GM21528 (cell line): ENCODE measurements around the gene LST1.
A peak's percentile ranks its signal among the peaks of the same experiment; 100 is the strongest.
"Not testable (repeated sequence)": the region's sequence is repeated elsewhere in the genome, so short reads cannot be mapped to it uniquely, and the experiment has no call there.

Experiments
- ATAC-seq: cut with Tn5 transposase; IDR thresholded peaks from one replicate; pipeline ENCODE4 v1.9.1; 2021; ENCODE audit warnings: mild to moderate bottlenecking, moderate library complexity; ENCODE audit not compliant: unreplicated experiment, low FRiP score

LST1 gene

DNA sequence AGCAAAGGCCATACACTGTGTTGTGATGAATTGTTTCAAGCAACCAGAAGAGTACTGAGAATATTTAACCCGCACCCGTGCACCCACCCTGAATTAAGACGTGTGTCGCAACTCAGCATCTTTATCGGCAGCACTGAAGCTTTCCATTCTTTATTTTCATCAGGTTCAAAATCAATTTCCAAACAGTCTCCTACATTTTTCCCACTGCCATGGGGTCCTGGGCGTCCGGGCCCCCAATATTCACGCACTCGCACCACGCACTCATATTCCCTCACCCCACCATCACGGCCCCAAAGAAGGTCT, 5.7 kb upstream of the LST1 start:
- no peak for ATAC-seq

DNA sequence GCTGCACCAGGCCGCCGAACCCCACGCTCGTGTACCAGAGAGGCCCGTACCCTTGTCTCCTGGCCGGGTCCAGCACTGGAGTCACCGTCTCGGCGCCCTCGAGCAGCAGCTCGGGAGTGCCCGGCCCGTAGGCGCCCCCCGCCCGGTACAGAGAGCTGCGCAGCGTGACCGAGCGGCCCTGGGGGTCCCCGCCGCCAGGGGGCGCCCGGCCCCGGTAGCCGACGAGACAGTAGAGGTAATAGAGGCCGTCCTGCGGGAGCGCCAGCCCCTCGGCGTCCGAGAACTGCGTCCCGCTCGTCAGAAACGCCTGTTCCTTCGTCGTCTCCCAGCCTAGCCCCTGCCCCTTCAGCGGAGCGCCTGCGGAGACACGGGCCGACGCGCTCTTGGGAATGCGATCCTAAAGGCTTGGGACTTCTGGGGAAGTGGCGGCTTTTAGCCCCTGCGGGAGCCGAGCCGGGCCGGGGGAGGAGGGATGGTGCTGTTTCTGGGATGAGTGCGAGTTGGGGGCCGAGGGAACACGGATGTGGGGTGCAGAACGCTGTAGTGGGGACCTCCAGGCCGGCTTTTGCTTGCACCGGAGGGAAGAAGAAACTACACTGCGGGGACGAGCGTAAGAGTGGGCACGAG, 5.2 kb upstream of the LST1 start:
- peak; percentile 59 for ATAC-seq

GRCh38 chr6:31581434-31582229, 4.4 kb upstream of the LST1 start:
- no peak for ATAC-seq

DNA sequence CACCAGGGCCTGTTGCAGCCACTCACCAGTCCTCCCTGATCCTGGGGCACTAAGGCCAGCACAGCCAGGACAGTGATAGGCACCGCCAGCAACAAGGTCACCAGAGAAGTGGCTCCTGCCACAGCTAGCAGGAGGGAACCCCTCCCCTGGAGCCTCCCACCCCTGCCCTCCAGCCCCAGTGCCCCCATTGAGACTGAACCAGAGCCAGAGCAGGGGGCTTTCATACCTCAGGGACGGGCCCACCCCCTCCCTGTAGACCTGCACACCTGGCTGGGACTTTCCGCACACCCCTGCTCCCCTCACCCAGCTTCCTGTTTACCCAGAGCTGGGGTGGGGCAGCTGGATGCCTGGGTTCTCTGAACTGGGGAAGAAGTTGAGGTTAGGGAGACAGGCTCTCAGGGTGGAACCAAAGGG, 3.8 kb upstream of the LST1 start, which contains the start of gene LTB:
Gene LTB (minus strand): TSS at position 195 of the 414 bp plus-strand sequence. CDS start 7 bp downstream, at position 188.
- no peak for ATAC-seq

DNA sequence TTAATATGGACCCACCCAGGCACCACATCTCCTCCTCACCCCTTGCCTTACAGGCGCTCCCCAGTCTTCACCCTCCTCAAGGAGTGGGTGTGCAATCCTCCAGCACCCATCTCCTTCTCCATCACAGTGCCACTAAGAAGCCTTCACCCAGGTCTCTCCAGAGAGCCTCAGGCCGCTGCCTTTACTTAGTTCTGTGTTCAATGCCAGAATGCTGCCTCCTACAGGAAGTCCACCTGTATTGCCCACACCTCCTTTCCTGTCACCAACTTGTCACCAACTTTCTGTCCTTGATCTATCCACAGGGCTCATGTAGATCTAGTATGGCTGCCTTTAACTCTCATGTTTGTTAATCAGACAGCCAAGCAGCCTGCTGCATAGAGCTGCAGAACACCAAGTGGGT, 586 bp upstream of the LST1 start:
- no peak for ATAC-seq

DNA sequence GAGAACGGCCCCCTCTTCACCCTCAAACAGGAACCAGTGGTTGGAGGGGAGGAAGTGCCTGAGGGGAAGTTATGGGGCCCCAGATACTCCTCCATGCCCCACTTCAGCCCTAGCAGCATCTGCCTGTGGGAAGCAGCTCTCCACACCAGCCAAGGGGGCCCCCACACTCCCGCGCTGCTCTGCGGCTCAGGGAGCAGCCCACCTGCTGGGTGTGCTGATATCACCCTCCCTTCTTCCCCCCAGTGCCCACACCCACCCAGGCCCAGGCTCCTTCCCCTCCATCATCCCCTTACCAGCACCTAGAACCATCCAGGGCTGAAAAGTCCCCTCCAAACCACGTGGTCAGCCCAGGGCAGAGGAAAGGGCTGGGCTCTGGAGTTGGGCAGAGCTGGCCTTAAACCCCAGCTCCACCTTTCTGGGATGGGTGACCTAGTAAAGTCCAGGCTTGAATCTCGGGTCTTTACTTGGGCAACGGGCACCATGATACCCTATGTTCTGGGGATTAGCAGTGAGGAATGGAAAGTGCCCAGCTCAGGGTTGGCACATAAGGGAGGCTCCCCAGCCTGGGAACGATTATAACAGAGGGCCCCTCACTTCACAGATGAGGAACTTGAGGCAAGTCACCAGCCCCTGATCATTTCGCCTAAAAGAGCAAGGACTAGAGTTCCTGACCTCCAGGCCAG, 663 bp downstream of the LST1 start:
- no peak for ATAC-seq

DNA sequence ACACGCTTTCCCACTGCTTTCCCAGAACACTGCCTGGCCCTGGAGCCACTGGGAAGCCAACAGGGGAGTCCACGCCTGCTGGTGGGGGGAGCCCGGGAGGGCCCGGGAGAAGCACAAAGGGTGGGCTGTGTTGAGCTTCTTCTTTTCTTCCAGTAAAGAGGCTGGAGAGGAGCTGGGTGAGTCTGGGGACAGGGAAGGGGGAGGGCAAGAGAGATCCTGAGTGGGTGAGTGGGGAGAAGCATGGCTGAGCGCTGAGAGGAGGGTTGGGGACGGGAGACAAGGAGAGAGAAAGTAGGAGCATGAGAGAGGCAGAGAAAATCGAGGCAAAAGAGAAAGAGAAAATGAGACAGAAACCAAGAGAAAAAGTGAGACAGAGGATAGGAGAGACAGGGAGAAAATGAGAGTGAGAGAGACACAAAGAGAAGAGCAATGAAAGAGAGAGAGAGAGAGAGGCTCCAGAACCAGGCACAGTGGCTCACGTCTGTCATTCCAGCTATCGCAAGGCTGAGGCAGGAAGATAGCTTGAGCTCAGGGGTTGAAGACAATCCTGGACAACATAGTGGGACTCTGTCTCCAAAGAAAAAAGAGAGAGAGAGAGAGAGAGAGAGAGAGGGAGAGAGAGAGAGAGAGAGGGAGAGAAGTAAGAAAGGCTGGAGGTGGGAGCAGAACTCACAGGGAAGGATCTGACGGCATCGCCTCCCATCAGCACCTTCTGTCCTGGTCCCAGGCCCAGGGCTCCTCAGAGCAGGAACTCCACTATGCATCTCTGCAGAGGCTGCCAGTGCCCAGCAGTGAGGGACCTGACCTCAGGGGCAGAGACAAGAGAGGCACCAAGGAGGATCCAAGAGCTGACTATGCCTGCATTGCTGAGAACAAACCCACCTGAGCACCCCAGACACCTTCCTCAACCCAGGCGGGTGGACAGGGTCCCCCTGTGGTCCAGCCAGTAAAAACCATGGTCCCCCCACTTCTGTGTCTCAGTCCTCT, 2.0 kb downstream of the LST1 start:
- ATAC-seq: no peak

GRCh38 chr6:31588871-31589650, 3.0 kb downstream of the LST1 start:
- ATAC-seq: no peak

DNA sequence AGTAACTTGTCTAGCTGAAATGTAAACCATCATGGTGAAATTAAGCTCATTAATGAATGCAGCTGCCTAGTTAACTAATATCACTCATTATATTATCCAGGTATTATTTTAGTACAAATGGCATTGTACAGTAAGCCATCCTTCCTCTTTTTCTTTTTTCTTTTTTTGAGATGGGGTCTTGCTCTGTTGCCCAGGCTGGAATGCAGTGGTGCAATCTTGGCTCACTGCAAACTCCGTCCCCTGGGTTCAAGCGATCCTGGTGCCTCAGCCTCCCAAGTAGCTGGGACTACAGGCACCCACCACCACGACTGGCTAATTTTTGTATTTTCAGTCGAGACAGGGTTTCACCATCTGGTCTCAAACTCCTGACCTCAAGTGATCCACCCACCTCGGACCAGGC, 4.6 kb downstream of the LST1 start:
- ATAC-seq: not testable (repeated sequence)

DNA sequence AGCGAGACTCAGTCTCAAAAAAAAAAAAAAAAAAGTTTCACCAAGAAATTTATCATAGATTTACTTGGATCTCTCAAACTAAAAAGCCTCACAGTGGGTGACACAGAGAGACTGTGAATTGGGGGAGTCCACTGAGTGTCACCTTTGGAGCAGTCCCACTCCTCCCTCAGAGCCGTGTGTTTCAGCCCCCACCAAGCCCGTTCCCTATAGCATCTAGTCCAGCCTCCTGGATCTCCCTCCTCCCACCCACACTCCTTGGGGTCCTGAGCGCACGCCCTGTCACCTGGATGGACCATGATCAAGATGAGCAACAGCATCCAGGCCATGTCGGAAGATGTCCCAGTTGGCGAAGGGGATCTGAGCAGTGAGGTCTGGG, 6.3 kb downstream of the LST1 start:
- no peak for ATAC-seq

DNA sequence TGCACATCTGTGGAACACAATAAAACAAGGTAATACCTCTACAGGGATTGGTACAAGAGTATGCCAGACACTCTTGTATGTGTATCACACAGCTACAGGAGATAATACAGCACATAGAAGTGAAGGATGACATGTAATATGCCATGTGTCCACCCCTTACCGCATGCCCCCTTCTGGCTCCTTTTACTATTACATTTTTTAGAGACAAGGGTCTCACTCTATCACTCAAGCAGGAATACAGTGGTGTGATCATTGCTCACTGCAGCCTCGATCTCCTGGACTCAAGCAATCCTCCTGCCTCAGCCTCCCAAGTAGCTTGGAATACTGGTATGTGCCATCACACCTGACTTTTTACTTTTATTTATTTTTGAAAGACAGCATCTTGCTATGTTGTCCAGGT, 10.9 kb downstream of the LST1 start:
- ATAC-seq: no peak

- no peak for ATAC-seq
Measured at GRCh38 chr6:31607317-31607716, 21.2 kb downstream of the LST1 start.

- no peak for ATAC-seq
Measured at GRCh38 chr6:31609519-31610406, 23.7 kb downstream of the LST1 start.

- no peak for ATAC-seq
Measured at GRCh38 chr6:31610968-31611367, 24.9 kb downstream of the LST1 start.

DNA sequence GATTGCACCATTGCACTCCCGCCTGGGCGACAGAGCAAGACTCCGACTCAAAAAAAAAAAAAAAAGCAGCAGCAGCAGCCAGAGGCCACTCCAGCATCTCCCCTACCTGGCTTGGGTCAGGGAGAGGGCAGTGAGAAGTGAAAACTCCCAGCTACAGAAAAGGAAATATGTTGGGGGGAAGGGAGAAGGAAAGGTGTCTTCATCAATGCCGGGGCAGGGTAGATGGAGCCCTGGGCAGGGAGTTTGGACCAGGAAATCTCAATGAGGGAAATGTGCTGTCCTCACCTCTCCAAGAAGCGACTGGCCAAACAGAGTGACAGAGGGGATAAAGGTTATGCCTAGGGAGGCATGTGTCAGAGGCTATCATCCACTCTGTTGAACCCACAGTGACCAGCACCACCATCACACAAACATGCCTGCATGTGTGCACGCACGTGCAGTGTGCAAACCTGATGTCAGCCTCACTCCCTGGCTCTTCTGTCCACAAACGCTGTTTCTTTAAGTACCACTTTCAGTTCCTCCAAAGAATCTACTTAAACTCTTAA, 28.1 kb downstream of the LST1 start:
- no peak for ATAC-seq

DNA sequence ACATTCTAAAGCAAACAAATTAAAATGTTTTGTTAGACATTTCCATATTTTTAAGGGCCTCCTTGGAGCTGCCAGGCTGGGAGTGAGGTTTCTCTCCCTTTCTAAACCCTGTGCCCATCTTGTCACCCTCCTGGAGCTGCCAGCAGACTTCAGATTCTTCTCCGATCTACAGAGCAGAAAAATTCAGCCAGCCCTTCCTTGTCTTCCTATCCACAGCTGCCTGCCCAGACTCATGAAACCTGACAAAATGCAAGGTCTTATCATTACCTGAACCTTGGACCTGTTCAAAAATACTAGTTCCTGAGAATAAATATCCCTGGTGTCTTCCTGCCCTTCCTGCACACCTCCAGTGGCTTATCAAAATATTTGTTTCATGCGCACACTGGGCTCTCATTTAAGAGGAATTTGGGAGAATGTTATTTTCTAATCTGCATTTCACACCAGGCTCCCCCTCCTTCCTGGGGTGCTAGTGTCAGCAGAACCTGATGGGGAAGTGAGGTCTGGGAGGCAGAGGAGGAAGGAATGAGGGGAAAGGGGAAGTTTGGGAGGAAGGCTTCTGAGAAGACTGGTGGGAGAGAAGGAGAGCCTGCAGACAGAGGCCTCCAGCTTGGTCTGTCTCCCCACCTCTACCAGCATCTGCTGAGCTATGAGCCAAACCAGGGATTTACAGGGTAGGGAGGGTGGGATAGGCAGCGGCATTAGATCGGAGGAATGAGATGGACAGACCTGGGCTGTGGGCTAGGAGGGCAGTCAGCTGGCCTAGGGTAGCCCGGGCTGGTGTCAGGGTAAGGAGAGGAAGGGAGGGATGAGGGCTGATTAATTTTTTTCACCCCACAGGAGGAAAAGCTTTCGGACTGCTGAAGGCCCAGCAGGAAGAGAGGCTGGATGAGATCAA, 28.9 kb downstream of the LST1 start, which contains the start of gene AIF1:
Gene AIF1 (plus strand): TSS at position 551 of the 895 bp plus-strand sequence. CDS start 96 bp downstream, at position 647.
- ATAC-seq: no peak

GRCh38 chr6:31615748-31616147, 29.7 kb downstream of the LST1 start:
- ATAC-seq: no peak
